ENCODE measurements around the gene OCA2. TPM values are rescaled to one million over a fixed set of nuclear protein-coding genes. Genes with fewer than 3 reads are reported as not detected.

The OCA2 gene
- total and polyA plus RNA-seq, 2 of the 8 experiments (the other 6 are each of a cell fraction or from before 2014, with no cell fraction given) = 0.20 TPM

GRCh38 chr15:27903405-27903804, 195.7 kb downstream of the OCA2 start:
- POLR2A ChIA-PET (ENCODE audit: partially characterized antibody) = no interaction called here
- no peak overlapping the region for H3K23ac ChIP-seq (ENCODE audit: insufficient read length)
- H3K79me1 ChIP-seq (ENCODE audit: low read depth, low read length) = no peaks in the 10 kb centered on the region
- TF ChIP-seq TAF1 (IDR thresholded peaks at IDR 0.05; ENCODE audit: low read depth, low read length) (no peak), KDM1A (IDR thresholded peaks at IDR 0.05; ENCODE audit: borderline replicate concordance, low read length) (no peak), TEAD4 (IDR thresholded peaks at IDR 0.05; ENCODE audit: low read depth, low read length) (no peak), EGR1 (IDR thresholded peaks at IDR 0.05; ENCODE audit: borderline replicate concordance, low read depth, low read length) (no peak), POLR2AphosphoS5 (IDR thresholded peaks at IDR 0.05; ENCODE audit: low read depth, low read length) (no peak), JUN (IDR thresholded peaks at IDR 0.05; ENCODE audit: low read depth, low read length) (no peak), KDM5A (IDR thresholded peaks at IDR 0.05; ENCODE audit: low read length) (no peak), RFX5 (IDR thresholded peaks at IDR 0.05; ENCODE audit: borderline replicate concordance, low read depth, low read length) (no peak), PHF8 (conservative IDR thresholded peaks at IDR 0.05; ENCODE audit: low read depth, low read length) (no peak), MAFK (IDR thresholded peaks at IDR 0.05; ENCODE audit: low read depth, low read length) (no peak), USF2 (IDR thresholded peaks at IDR 0.05; ENCODE audit: low read length) (no peak), ZNF274 (IDR thresholded peaks at IDR 0.05; ENCODE audit: borderline replicate concordance, extremely low read depth, low read length) (no peak), YY1 (IDR thresholded peaks at IDR 0.05; ENCODE audit: low read depth, low read length) (no peak), POLR2A (IDR thresholded peaks at IDR 0.05; ENCODE audit: control extremely low read depth in 1 of 2, low read depth in 2 of 2, low read length in 2 of 2) (no peak), POU5F1 (IDR thresholded peaks at IDR 0.05; ENCODE audit: low read depth, low read length) (no peak)

More at GRCh38 chr15:27903405-27903804, 195.7 kb downstream of the OCA2 start:
- Histone ChIP-seq H3K27ac (ENCODE audit: low read depth, low read length) (no peak overlapping the region), H4K91ac (replicated peaks; ENCODE audit: insufficient read length, low read length) (no peak overlapping the region), H3K56ac (replicated peaks; ENCODE audit: insufficient read length, low read depth, low read length) (no peak overlapping the region), H3K36me3 (ENCODE audit: control insufficient read depth in 2 of 4, insufficient read depth in 4 of 4, low read length in 3 of 4) (no peaks in the 10 kb centered on the region), H3K18ac (ENCODE audit: extremely low read depth, low read length) (no peak overlapping the region), H3K79me2 (ENCODE audit: control insufficient read depth in 1 of 2, insufficient read depth in 2 of 2, low read length in 2 of 2) (no peaks in the 10 kb centered on the region), H3K9me3 (ENCODE audit: insufficient read depth in 2 of 2, low read depth in 1 of 2, low read length in 1 of 2) (0 out of 4 replicates have a peak, but pooled peaks cover 0 to under 1% of the 10 kb centered on the region in 2 experiments), H3K4me3 (ENCODE audit: extremely low read depth in 1 of 4, insufficient read depth in 2 of 4, low read depth in 3 of 4, low read length in 4 of 4) (no peak overlapping the region), H2BK20ac (ENCODE audit: low read length) (no peak overlapping the region), H4K5ac (ENCODE audit: insufficient read length, low read depth, low read length) (no peak overlapping the region), H2BK5ac (ENCODE audit: low read depth, low read length) (no peak overlapping the region), H3K14ac (ENCODE audit: insufficient read length) (no peak overlapping the region), H3K4me2 (ENCODE audit: insufficient read depth in 1 of 2, low read depth in 2 of 2, low read length in 2 of 2) (no peak overlapping the region), H4K8ac (ENCODE audit: extremely low read depth, insufficient read depth, low read length) (no peak overlapping the region; the same call in 1 of the 2 replicates), H2BK15ac (ENCODE audit: low read length) (no peak overlapping the region), H2AK5ac (ENCODE audit: low read depth, low read length) (no peak overlapping the region), H3K4me1 (replicated peaks in 1 of 4; ENCODE audit: control insufficient read depth in 3 of 4, insufficient read depth in 4 of 4, low read length in 3 of 4) (no peaks in the 10 kb centered on the region; a peak in 2 of 7 replicates), H2BK12ac (ENCODE audit: low read depth, low read length) (no peak overlapping the region), H4K20me1 (replicated peaks in 1 of 2; ENCODE audit: control insufficient read depth in 1 of 2, insufficient read depth in 2 of 2, low read length in 2 of 2) (no peaks in the 10 kb centered on the region), H3K9ac (replicated peaks in 1 of 4; ENCODE audit: extremely low read depth in 1 of 4, low read depth in 3 of 4, low read length in 3 of 4) (no peak overlapping the region), H2AFZ (ENCODE audit: low read length) (0 out of 2 replicates have a peak overlapping the region, but pooled peaks have one; percentile 71), H3K4ac (replicated peaks; ENCODE audit: insufficient read length, low read depth, low read length) (no peak overlapping the region), H3K27me3 (replicated peaks in 1 of 4; ENCODE audit: control insufficient read depth in 3 of 4, extremely low read depth in 1 of 4, insufficient read depth in 3 of 4, low read length in 3 of 4) (no peaks in the 10 kb centered on the region; a peak in 1 of 7 replicates), H3K23me2 (ENCODE audit: low read depth, low read length) (no peaks in the 10 kb centered on the region), H2BK120ac (replicated peaks; ENCODE audit: low read depth, low read length) (no peak overlapping the region)
- CTCF ChIA-PET (ENCODE audit: partially characterized antibody) = no interaction called here
- WGBS, 2 experiments (ENCODE audit: extremely low coverage in 1 of 2, insufficient coverage in 1 of 2, insufficient read length in 1 of 2, insufficient replicate concordance in 2 of 2, low coverage in 1 of 2, low lambda C conversion rate in 2 of 2, missing lambda C conversion rate in 1 of 2) = 92% methylated on average over 8 of the region's 9 CpGs; no CpG with 5 or more reads in 1 of the 2 experiments
- FAIRE-seq = no peak
- no peak for DNase-seq (ENCODE audit: low read depth in 1 of 2, low spot score in 2 of 2)

Measured in H1 (cell line).